Smooth muscle cell of the brain vasculature (primary cell): ENCODE results near the gene MTTP.
"Not testable (repeated sequence)": the region's sequence is repeated elsewhere in the genome, so short reads cannot be mapped to it uniquely, and the experiment has no call there.

Experiments used
- DNase-seq: peaks from one replicate; pipeline ENCODE4 v3.0.0-alpha.2; 2012; ENCODE audit warnings: low read depth, low spot score

MTTP gene

GRCh38 chr4:99574530-99575324, at the start of gene MTTP:
Gene MTTP, plus strand, starts transcription at chr4:99574824. Its CDS starts 86 bp downstream, at chr4:99574910.
- no peak for DNase-seq

- no peak for DNase-seq
Measured at GRCh38 chr4:99529228-99529627, 45.4 kb upstream of the MTTP start.

GRCh38 chr4:99529956-99530355, 44.7 kb upstream of the MTTP start:
- DNase-seq, result no peak

- DNase-seq, result not testable (repeated sequence)
Measured at GRCh38 chr4:99534699-99535098, 39.9 kb upstream of the MTTP start.

GRCh38 chr4:99536271-99536670, 38.4 kb upstream of the MTTP start:
- no peak for DNase-seq

GRCh38 chr4:99536848-99537247, 37.8 kb upstream of the MTTP start:
- DNase-seq, result no peak

GRCh38 chr4:99537674-99538073, 37.0 kb upstream of the MTTP start:
- DNase-seq, result no peak

- DNase-seq, result no peak
Measured at GRCh38 chr4:99540277-99540939, 34.2 kb upstream of the MTTP start.

GRCh38 chr4:99552872-99553271, 21.8 kb upstream of the MTTP start:
- no peak for DNase-seq

GRCh38 chr4:99563310-99564186, 11.1 kb upstream of the MTTP start, which contains the start of gene TRMT10A:
Gene TRMT10A, minus strand, starts transcription at chr4:99564039. Its CDS starts 4,701 bp downstream, at chr4:99559338.
- DNase-seq, result peak; percentile 96

- DNase-seq, result no peak
Measured at GRCh38 chr4:99564921-99565320, 9.7 kb upstream of the MTTP start.

- DNase-seq, result no peak
Measured at GRCh38 chr4:99571883-99572282, 2.7 kb upstream of the MTTP start.

- DNase-seq, result no peak
Measured at GRCh38 chr4:99572527-99573240, 1.9 kb upstream of the MTTP start.

GRCh38 chr4:99573735-99574368, 772 bp upstream of the MTTP start:
- DNase-seq, result no peak

GRCh38 chr4:99578714-99579113, 4.1 kb downstream of the MTTP start:
- no peak for DNase-seq

- no peak for DNase-seq
Measured at GRCh38 chr4:99585516-99585915, 10.9 kb downstream of the MTTP start.

- DNase-seq, result no peak
Measured at GRCh38 chr4:99586322-99586721, 11.7 kb downstream of the MTTP start.

- DNase-seq, result no peak
Measured at GRCh38 chr4:99586797-99587196, 12.2 kb downstream of the MTTP start.

- no peak for DNase-seq
Measured at GRCh38 chr4:99587309-99587708, 12.7 kb downstream of the MTTP start.

GRCh38 chr4:99587803-99588202, 13.2 kb downstream of the MTTP start:
- no peak for DNase-seq

GRCh38 chr4:99591757-99592156, 17.1 kb downstream of the MTTP start:
- no peak for DNase-seq
